Urinary bladder (tissue), 4 donors: ENCODE data around the gene GALNTL6. TPM values are rescaled to one million over a fixed set of nuclear protein-coding genes. Genes with fewer than 3 reads are reported as not detected.

ENCODE experiments used
- DNase-seq: peaks from one replicate; pipeline ENCODE4 v3.0.0-alpha.2; 2015; ENCODE audit errors: extremely low spot score
- H3K27ac ChIP-seq: one replicate; pipeline ENCODE4 v1.5.1; 2013; ENCODE audit warnings: low read depth, mild to moderate bottlenecking, moderate library complexity
- H3K36me3 ChIP-seq: one replicate; pipeline ENCODE4 v1.6.1; 2013; ENCODE audit warnings: mild to moderate bottlenecking, moderate library complexity; ENCODE audit not compliant: insufficient read depth
- H3K4me1 ChIP-seq: one replicate; pipeline ENCODE4 v1.6.1; 2013; ENCODE audit warnings: mild to moderate bottlenecking, moderate library complexity; ENCODE audit not compliant: insufficient read depth
- H3K4me3 ChIP-seq: one replicate; pipeline ENCODE4 v1.5.1; 2013; ENCODE audit warnings: low read depth, low read length
- WGBS: extraction: QIAGEN DNeasy Blood & Tissue Kit; methylation state at CpG from one replicate; pipeline ENCODE4 v1.1.7; 2013; 5-methylcytosine and 5-hydroxymethylcytosine counted together
- polyA plus RNA-seq: library from polyadenylated mRNA; stranded (reverse); fragments of 200-250 nt; gene quantifications from one replicate; pipeline ENCODE4 v1.2.3, GENCODE V29; 2013
- total RNA-seq: library from RNA; depleted of rRNA; stranded (reverse); fragments of >200 nt; gene quantifications from one replicate; pipeline ENCODE4 v1.2.3, GENCODE V29; 2014
- donor health status: healthy with polysubstance abuse.
- donor health status: healthy.

Gene GALNTL6
- total and polyA plus RNA-seq, 2 donors = 0.57 to 1.5 TPM

DNA sequence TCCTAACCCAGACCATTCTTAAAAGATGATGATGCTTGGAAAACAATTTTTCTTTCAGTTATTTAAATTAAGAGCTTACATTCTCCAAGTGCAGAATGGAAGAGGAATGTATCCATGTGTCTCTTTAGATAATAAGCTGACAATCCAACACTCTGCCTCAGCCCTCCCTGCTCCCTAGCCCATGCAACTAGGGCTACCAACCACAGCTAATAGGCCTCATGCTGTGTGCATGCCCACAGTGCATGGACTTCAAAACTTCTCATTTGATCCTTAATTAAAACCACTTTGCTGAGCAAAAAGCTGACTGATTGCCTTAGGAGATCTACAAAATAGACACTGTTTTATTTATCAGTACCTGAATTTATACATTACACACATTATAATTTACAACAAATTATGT is 473.9 kb downstream of the GALNTL6 start:
- Histone ChIP-seq H3K27ac (no peak overlapping the region), H3K36me3 (no peaks in the 10 kb centered on the region), H3K4me1 (no peaks in the 10 kb centered on the region), H3K4me3 (no peak overlapping the region)
- no peak for DNase-seq

DNA sequence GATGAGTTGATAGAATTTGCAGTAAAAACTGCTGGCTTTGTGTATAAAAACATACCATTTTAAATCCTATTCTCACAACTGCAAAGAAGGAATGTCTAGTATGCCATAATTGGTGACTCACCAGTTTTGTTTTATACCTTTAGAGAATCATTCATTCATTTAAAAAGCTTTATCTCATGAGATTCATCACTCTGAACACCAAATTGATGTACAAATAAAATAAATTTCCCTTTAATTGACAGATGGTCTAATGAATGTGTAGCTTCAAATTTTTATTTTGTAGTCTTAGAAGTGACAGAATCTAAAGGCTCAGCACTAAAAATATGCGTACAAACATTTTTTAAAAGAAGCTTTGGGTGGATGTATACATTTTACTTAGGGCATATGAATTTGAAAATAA is 492.5 kb downstream of the GALNTL6 start:
- Histone ChIP-seq H3K4me3 (no peak overlapping the region), H3K27ac (no peak overlapping the region), H3K4me1 (no peaks in the 10 kb centered on the region), H3K36me3 (no peaks in the 10 kb centered on the region)
- no peak for DNase-seq
- WGBS = 93% methylated on average over 1 of the region's 1 CpG

DNA sequence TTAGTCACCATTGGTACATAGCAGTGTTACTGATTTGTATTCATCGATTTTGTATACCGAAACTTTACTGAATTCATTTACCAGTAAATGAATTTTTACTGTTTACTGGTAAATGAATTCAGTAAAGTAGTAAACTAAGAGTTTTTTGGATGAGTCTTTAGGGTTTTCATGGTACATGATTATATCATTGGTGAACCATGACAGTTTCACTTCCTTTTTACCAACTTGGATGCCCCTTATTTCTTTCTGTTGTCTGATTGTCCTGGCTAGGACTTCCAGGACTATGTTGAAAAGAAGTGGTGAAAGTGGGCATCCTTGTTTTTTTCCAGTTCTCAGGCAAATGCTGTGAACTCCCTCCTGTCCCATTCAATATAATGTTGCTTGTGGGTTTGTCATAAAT is 494.9 kb downstream of the GALNTL6 start:
- H3K4me3 ChIP-seq = no peak overlapping the region
- 91% methylated on average over 2 of the region's 2 CpGs for WGBS
- H3K4me1 ChIP-seq = no peaks in the 10 kb centered on the region
- H3K36me3 ChIP-seq = no peaks in the 10 kb centered on the region
- no peak overlapping the region for H3K27ac ChIP-seq
- no peak for DNase-seq

DNA sequence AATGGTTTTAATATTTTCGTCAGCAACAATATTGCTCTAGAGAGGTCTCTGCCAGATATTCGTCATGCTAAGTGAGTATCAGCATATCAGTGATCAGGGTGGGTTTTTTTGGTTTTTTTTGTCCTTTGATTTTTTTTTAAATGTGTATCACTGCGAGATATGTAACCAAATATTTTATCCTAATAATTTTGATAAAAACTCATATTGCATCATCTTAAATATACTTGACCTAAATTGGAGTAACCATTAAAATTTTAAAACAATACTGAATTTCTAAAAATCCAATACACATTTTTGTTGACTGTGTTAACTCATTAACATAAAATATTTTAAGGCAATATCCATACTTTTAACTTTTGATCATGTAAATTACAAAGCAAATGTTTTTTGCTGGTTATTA is 498.5 kb downstream of the GALNTL6 start:
- no peaks in the 10 kb centered on the region for H3K4me1 ChIP-seq
- H3K36me3 ChIP-seq = no peaks in the 10 kb centered on the region
- no peak overlapping the region for H3K27ac ChIP-seq
- DNase-seq = no peak
- 83% methylated on average over 3 of the region's 3 CpGs for WGBS
- H3K4me3 ChIP-seq = no peak overlapping the region

DNA sequence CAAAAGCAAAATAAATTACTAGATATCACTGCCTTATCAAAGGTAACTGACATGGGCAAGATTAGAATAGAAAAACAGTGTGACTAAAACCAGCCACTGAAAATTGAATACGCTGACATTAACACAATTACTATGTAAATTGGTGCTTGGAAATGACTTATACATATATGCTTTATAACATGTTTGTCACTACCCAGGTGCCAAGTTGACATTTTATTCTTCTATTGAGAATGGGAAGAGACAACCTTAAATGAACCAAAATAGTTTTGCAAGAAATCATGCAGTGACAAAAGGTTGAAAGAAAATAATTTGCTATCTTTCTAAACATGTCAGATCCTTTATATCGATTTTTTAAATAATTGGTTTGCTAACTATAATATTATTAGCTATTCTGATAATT is 510.1 kb downstream of the GALNTL6 start:
- Histone ChIP-seq H3K27ac (no peak overlapping the region), H3K36me3 (no peaks in the 10 kb centered on the region), H3K4me3 (no peak overlapping the region), H3K4me1 (no peaks in the 10 kb centered on the region)
- WGBS = 86% methylated on average over 2 of the region's 2 CpGs
- DNase-seq = no peak

DNA sequence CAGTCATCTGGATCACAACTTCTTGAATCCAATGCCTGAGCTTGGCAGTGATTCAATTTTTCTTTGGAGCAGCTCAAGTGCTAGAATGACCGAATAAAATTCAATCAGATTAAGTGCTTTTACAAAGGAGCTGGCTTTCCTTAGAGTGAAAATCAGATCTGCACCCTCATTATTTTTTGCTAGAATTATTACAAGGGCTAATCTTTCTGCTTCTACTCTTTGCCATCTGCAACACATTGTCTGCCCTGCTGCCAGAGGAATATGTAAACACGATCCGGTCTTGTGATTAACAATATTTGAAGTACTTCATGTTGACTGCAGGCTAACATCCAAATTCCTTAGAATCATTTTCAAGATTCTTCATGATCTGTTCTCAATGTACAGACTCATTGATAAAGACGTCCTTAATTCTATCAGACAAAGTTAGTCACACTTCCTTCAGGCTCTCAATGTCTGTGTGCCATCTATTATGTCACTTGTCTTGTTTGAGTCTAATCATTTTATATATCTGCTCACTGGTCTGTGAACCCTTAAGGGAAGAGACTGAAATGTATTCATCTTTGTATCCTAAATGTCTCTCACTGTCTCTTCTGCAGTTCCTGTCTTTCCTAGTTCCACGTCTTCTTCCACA is 531.2 kb downstream of the GALNTL6 start:
- 20% methylated on average over 5 of the region's 5 CpGs for WGBS
- DNase-seq = no peak
- H3K27ac ChIP-seq = no peak overlapping the region

DNA sequence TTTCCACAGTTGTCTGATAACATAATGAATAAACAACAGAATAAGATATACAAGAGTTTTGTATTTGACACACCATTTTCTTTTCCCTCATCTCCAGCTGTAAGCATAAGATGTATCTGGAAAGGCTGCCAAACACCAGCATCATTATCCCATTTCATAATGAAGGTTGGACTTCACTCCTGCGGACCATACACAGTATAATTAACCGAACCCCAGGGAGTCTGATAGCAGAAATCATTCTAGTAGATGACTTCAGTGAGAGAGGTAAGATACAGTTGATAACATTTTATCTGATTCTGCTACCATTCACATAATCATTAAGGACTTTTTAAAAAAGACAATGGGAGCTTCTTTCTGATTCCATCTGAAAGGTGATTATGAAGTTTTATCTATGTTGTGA is 535.2 kb downstream of the GALNTL6 start:
- no peaks in the 10 kb centered on the region for H3K36me3 ChIP-seq
- no peak for DNase-seq
- WGBS = 77% methylated on average over 2 of the region's 2 CpGs
- H3K27ac ChIP-seq = no peak overlapping the region
- no peak overlapping the region for H3K4me3 ChIP-seq
- H3K4me1 ChIP-seq = no peaks in the 10 kb centered on the region

More for the DNA sequence above, 531.2 kb downstream of the GALNTL6 start:
- Histone ChIP-seq H3K4me3 (no peak overlapping the region), H3K4me1 (no peaks in the 10 kb centered on the region), H3K36me3 (no peaks in the 10 kb centered on the region)

DNA sequence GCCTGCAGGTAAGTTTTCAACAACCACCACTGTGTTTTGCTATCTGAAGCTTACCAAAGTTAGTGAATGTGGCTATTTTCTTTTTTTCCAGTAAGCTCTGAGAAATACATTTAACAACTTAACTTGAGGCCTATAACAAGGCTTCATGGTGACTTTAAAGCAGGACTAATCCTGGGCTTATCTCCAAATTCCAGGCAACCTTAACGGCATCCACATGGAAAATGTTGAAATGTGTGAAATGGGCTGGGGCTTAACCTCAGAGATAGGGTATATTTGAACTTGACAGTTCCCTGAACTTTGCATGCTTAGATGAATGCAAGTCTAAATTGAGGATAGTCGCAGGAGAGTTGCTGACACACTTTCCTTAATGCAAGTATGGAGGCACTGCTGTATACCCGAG is 539.2 kb downstream of the GALNTL6 start:
- 35% methylated on average over 3 of the region's 3 CpGs for WGBS
- Histone ChIP-seq H3K4me1 (no peaks in the 10 kb centered on the region), H3K27ac (no peak overlapping the region), H3K36me3 (no peaks in the 10 kb centered on the region), H3K4me3 (no peak overlapping the region)
- DNase-seq = no peak

DNA sequence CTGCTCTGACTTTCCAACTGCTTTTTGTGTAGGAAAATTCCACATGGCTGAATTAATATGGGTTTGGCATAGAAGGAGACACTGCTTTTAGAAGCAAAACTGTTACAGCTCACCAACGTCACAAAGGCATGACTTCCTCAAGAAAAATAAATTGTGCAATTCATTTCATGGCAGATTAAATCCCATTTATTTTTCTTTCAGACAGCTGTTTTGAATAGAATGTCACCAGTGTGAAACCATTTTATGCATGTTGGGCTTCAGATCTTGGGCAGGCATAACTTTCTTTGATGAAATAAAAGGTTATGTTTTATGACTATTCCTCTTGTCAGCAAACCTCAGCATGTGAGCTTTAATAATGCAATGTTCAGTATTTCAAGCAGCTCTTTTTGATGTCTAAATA is 542.8 kb downstream of the GALNTL6 start:
- no peak for DNase-seq
- H3K4me1 ChIP-seq = no peaks in the 10 kb centered on the region
- WGBS = 12% methylated on average over 1 of the region's 1 CpG
- H3K27ac ChIP-seq = no peak overlapping the region
- H3K36me3 ChIP-seq = no peaks in the 10 kb centered on the region
- no peak overlapping the region for H3K4me3 ChIP-seq

DNA sequence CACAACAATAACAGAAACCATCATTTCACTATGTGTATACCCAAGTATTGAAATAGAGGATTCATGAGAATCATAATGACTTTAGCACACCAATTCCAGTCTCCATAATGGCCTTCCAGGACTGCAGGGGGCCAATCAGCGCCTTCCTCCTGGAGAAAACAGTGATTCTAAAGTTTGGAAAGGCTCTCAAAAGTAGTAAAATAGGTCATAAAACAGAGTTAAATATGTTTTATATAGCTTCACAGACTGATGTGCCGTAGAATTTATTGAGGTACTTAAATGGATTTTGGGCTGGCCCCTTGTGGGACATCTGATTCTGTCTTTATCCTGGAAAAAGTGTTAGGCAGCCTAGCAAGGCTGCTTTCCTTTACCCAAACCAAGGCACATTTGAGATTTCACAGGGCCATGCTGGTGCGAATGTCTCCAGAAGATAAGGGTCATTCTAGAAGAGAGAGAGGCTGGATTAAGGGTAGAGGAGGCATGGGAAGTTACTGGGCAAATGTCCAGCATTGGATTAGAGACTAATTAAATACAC is 543.9 kb downstream of the GALNTL6 start:
- H3K4me1 ChIP-seq = no peaks in the 10 kb centered on the region
- DNase-seq = no peak
- H3K4me3 ChIP-seq = no peak overlapping the region
- WGBS = 63% methylated on average over 3 of the region's 3 CpGs
- H3K27ac ChIP-seq = no peak overlapping the region
- H3K36me3 ChIP-seq = no peaks in the 10 kb centered on the region

DNA sequence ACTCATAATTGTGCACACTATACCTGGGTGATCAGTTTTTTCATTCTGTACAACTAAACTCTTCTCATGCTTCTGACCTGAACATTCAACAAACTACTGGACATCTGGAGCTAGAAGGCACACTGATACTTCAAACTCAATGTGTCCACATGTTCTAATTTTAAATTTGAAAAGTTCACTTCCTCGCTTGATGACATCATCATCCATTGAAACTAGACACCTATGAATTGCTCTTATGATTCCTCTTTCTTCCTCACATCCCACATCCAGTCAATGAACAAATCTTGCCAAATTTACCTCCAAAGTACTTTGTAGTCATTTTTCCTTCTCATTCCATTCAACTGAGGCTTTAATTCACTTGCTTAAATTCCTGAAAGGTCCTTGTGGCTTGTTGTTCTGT is 549.4 kb downstream of the GALNTL6 start:
- Histone ChIP-seq H3K27ac (no peak overlapping the region), H3K4me3 (no peak overlapping the region), H3K36me3 (no peaks in the 10 kb centered on the region), H3K4me1 (no peaks in the 10 kb centered on the region)
- WGBS = 83% methylated on average over 1 of the region's 1 CpG
- no peak for DNase-seq

DNA sequence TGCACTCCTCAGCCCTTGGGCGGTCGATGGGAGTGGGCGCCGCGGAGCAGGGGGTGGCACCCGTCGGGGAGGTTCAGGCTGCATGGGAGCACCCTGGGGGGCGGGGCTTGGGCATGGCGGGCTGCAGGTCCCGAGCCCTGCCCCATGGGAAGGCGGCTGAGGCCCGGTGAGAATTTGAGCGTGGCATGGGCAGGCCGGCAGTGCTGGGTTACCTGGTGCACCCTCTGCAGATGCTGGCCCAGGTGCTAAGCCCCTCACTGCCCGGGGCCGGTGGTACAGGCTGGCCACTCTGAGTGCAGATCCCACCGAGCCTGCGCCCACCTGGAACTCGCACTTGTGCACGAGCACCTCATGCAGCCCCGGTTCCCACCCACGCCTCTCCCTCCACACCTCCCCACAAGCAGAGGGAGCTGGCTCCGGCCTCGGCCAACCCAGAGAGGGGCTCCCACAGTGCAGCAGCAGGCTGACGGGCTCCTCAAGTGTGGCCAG is 556.3 kb downstream of the GALNTL6 start:
- Histone ChIP-seq H3K36me3 (no peaks in the 10 kb centered on the region), H3K4me1 (no peaks in the 10 kb centered on the region), H3K27ac (no peak overlapping the region), H3K4me3 (no peak overlapping the region)
- WGBS = 92% methylated on average over 25 of the region's 25 CpGs
- no peak for DNase-seq

DNA sequence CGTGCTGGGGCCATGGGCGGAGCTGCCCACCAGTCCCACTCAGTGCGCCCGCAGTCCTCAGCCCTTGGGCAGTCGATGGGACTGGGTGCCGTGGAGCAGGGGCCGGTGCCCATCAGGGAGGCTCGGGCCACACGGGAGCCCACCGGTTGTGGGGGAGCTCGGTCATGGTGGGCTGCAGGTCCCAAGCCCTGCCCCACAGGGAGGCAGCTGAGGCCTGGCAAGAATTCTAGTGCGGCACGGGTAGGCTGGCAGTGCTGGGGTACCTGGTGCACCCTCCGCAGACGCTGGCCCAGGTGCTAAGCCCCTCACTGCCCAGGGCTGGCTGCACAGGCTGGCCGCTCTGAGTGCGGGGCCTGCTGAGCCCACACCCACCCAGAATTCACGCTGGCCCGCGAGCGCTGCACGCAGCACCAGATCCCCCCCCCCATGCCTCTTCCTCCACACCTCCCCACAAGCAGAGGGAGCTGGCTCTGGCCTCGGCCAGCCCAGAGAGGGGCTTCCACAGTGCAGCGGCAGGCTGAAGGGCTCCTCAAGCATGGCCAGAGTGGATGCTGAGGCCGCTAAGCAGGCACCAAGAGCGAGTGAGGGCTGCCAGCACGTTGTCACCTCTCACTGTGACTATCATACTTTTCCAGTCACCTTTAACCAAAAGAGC is 564.4 kb downstream of the GALNTL6 start:
- Histone ChIP-seq H3K4me3 (no peak overlapping the region), H3K4me1 (no peaks in the 10 kb centered on the region), H3K36me3 (no peaks in the 10 kb centered on the region), H3K27ac (no peak overlapping the region)
- WGBS = 95% methylated on average over 27 of the region's 27 CpGs
- no peak for DNase-seq

DNA sequence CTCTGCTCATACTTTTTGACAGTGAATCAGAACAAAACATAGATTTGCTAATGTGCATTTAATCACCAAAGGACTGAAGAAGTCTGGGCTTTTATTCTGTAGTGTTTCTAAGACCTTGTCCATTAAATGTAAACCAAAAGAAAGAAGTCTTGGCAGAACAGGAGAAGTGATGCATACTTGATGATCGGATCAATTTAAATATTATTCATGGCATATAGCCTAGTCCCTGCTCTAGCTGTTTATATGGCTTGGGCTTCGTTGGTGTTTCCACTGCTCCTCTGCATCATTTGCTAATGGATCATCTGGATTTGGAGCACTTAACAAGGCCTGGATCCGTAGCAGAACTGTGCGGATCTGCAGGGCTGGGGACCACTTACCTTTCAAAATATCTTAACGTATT is 566.6 kb downstream of the GALNTL6 start:
- no peak for DNase-seq
- WGBS = 81% methylated on average over 5 of the region's 5 CpGs
- Histone ChIP-seq H3K4me3 (no peak overlapping the region), H3K36me3 (no peaks in the 10 kb centered on the region), H3K4me1 (no peaks in the 10 kb centered on the region), H3K27ac (no peak overlapping the region)
